Liver (tissue), 9 donors: Measurements from ENCODE around the gene BCR. TPM values are rescaled to one million over a fixed set of nuclear protein-coding genes. Genes with fewer than 3 reads are reported as not detected.

Source experiments
- DNase-seq: peaks from one replicate; pipeline ENCODE4 v3.0.0-alpha.2; 2017; ENCODE audit warnings: low spot score
- H3K27ac ChIP-seq, 2 donors: one replicate each; pipeline ENCODE4 v1.7.0; 2013; ENCODE audit warnings: inconsistent platforms in 2 of 2, low read length in 2 of 2, control low read depth in 1 of 2, low read depth in 1 of 2, mild to moderate bottlenecking in 1 of 2
- H3K27me3 ChIP-seq, 4 donors: one replicate each; pipeline versions ENCODE4 v1.6.1 to v1.7.0; 2013; ENCODE audit warnings: low read length in 3 of 4, inconsistent platforms in 1 of 4, mild to moderate bottlenecking in 1 of 4, moderate library complexity in 1 of 4; ENCODE audit not compliant: control insufficient read depth in 4 of 4, insufficient read depth in 4 of 4
- H3K36me3 ChIP-seq, 4 donors: one replicate each; pipeline versions ENCODE4 v1.6.1 to v1.7.0; 2013; ENCODE audit warnings: low read length in 3 of 4, mild to moderate bottlenecking in 3 of 4, low read depth in 1 of 4, moderate library complexity in 1 of 4; ENCODE audit not compliant: control insufficient read depth in 4 of 4, insufficient read depth in 3 of 4
- H3K4me1 ChIP-seq, 4 donors: one replicate each; pipeline versions ENCODE4 v1.6.1 to v1.7.0; 2013; ENCODE audit warnings: low read length in 3 of 4, mild to moderate bottlenecking in 3 of 4, moderate library complexity in 1 of 4; ENCODE audit not compliant: control insufficient read depth in 4 of 4, insufficient read depth in 4 of 4
- H3K4me3 ChIP-seq, 3 donors: one replicate each; pipeline versions ENCODE4 v1.6.1 to v1.7.0; 2013; ENCODE audit warnings: low read length in 3 of 3, control low read depth in 1 of 3, low read depth in 1 of 3, mild to moderate bottlenecking in 1 of 3
- H3K9ac ChIP-seq, 2 donors: one replicate each; pipeline ENCODE4 v1.7.0; 2013; ENCODE audit warnings: low read length in 2 of 2, mild to moderate bottlenecking in 2 of 2, moderate library complexity in 2 of 2, control low read depth in 1 of 2, low read depth in 1 of 2
- H3K9me3 ChIP-seq, 4 donors: one replicate each; pipeline versions ENCODE4 v1.6.1 to v1.7.0; 2013; ENCODE audit warnings: low read length in 3 of 4; ENCODE audit not compliant: control insufficient read depth in 4 of 4
- EGR1 ChIP-seq, 2 donors: IDR thresholded peaks; 2 replicates each; pipeline ENCODE4 v1.6.1; 2016 to 2018; ENCODE audit warnings: antibody characterized with exemption in 2 of 2, low read depth in 2 of 2
- FOXA1 ChIP-seq: IDR thresholded peaks from 2 replicates; pipeline ENCODE4 v1.6.1; 2016; ENCODE audit warnings: antibody characterized with exemption
- FOXA2 ChIP-seq: IDR thresholded peaks from 2 replicates; pipeline ENCODE4 v1.6.1; 2016; ENCODE audit warnings: antibody characterized with exemption
- GABPA ChIP-seq, 2 donors: IDR thresholded peaks in 1 of 2; conservative IDR thresholded peaks in 1 of 2; 2 replicates each; pipeline ENCODE4 v1.6.1; 2016; ENCODE audit warnings: antibody characterized with exemption in 2 of 2, mild to moderate bottlenecking in 1 of 2, moderate library complexity in 1 of 2
- HNF4A ChIP-seq, 2 donors: conservative IDR thresholded peaks; 2 replicates each; pipeline ENCODE4 v1.6.1; 2016; ENCODE audit warnings: antibody characterized with exemption in 2 of 2, mild to moderate bottlenecking in 2 of 2
- HNF4G ChIP-seq: IDR thresholded peaks from 2 replicates; pipeline ENCODE4 v1.6.1; 2016; ENCODE audit warnings: antibody characterized with exemption
- JUND ChIP-seq, 2 donors: IDR thresholded peaks; 2 replicates each; pipeline ENCODE4 v1.6.1; 2016; ENCODE audit warnings: antibody characterized with exemption in 2 of 2
- MAX ChIP-seq: IDR thresholded peaks from 2 replicates; pipeline ENCODE4 v1.6.1; 2016; ENCODE audit warnings: antibody characterized with exemption
- NR2F2 ChIP-seq: IDR thresholded peaks from 2 replicates; pipeline ENCODE4 v1.6.1; 2016; ENCODE audit warnings: antibody characterized with exemption
- RAD21 ChIP-seq, 2 donors: IDR thresholded peaks; 2 replicates each; pipeline ENCODE4 v1.6.1; 2016; ENCODE audit warnings: antibody characterized with exemption in 2 of 2, mild to moderate bottlenecking in 2 of 2
- REST ChIP-seq: IDR thresholded peaks from 2 replicates; pipeline ENCODE4 v1.6.1; 2016; ENCODE audit warnings: antibody characterized with exemption, mild to moderate bottlenecking
- RXRA ChIP-seq, 2 donors: IDR thresholded peaks; 2 replicates each; pipeline ENCODE4 v1.6.1; 2017 to 2018; ENCODE audit warnings: antibody characterized with exemption in 2 of 2, mild to moderate bottlenecking in 1 of 2
- SP1 ChIP-seq: IDR thresholded peaks from 2 replicates; pipeline ENCODE4 v1.6.1; 2018; ENCODE audit warnings: antibody characterized with exemption, mild to moderate bottlenecking
- TAF1 ChIP-seq: conservative IDR thresholded peaks from 2 replicates; pipeline ENCODE4 v1.6.1; 2016; ENCODE audit warnings: antibody characterized with exemption, mild to moderate bottlenecking
- YY1 ChIP-seq: IDR thresholded peaks from 2 replicates; pipeline ENCODE4 v1.6.1; 2016; ENCODE audit warnings: antibody characterized with exemption, mild to moderate bottlenecking
- ZBTB33 ChIP-seq: IDR thresholded peaks from 2 replicates; pipeline ENCODE4 v1.6.1; 2016; ENCODE audit warnings: antibody characterized with exemption
- WGBS: extraction: QIAGEN DNeasy Blood & Tissue Kit; methylation state at CpG from one replicate; pipeline ENCODE4 v1.1.7; 2013; 5-methylcytosine and 5-hydroxymethylcytosine counted together
- polyA plus RNA-seq, 2 donors: library from polyadenylated mRNA; stranded (reverse) in 1 of 2; unstranded in 1 of 2; fragments of 200-250 nt in 1 of 2; fragments of >200 nt in 1 of 2; fragmentation: Nextera tagmentation in 1 of 2; extraction: Ambion mirVana in 1 of 2; gene quantifications; one replicate each; pipeline versions ENCODE4 v1.2.1 to v1.2.3, GENCODE V29; 2013 to 2015
- total RNA-seq, 2 donors: library from RNA; depleted of rRNA; stranded (reverse); fragments of >200 nt; gene quantifications; one replicate each; pipeline ENCODE4 v1.2.3, GENCODE V29; 2014
- TF ChIP-seq, protein P1 (sequence below): fragments of 150-350 bp; IDR thresholded peaks from 2 replicates; pipeline ENCODE4 v1.5.1; 2017; ENCODE audit warnings: improper control_type of control experiment, low read depth, low read length; ENCODE audit not compliant: missing input control
- TF ChIP-seq, protein P2 (sequence below): IDR thresholded peaks from 2 replicates; pipeline ENCODE4 v1.6.1; 2016; ENCODE audit warnings: antibody characterized with exemption
- donor health status: healthy.
- donor health status: healthy.
- donor health status: healthy.
- donor health status: healthy.
- donor health status: healthy.

BCR gene
- total and polyA plus RNA-seq, 4 donors: 7.4 to 35.6 (median 18.3) TPM

GRCh38 chr22:23232094-23232905, 52.0 kb downstream of the BCR start:
- no peaks in the 10 kb centered on the region for H3K27me3 ChIP-seq
- peaks cover 0 to 5% (median under 1%) of the 10 kb centered on the region in 4 donors for H3K4me1 ChIP-seq
- TF ChIP-seq ZBTB33: no peak
- no peak for TF ChIP-seq MAX
- TF ChIP-seq, protein P1, sequence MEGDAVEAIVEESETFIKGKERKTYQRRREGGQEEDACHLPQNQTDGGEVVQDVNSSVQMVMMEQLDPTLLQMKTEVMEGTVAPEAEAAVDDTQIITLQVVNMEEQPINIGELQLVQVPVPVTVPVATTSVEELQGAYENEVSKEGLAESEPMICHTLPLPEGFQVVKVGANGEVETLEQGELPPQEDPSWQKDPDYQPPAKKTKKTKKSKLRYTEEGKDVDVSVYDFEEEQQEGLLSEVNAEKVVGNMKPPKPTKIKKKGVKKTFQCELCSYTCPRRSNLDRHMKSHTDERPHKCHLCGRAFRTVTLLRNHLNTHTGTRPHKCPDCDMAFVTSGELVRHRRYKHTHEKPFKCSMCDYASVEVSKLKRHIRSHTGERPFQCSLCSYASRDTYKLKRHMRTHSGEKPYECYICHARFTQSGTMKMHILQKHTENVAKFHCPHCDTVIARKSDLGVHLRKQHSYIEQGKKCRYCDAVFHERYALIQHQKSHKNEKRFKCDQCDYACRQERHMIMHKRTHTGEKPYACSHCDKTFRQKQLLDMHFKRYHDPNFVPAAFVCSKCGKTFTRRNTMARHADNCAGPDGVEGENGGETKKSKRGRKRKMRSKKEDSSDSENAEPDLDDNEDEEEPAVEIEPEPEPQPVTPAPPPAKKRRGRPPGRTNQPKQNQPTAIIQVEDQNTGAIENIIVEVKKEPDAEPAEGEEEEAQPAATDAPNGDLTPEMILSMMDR: no peak
- no peak for TF ChIP-seq SP1
- TF ChIP-seq RAD21 (IDR thresholded peaks at IDR 0.05): no peak
- TF ChIP-seq HNF4G: no peak
- TF ChIP-seq FOXA1: no peak
- no peak for TF ChIP-seq GABPA (IDR thresholded peaks at IDR 0.05 in 1 of 2, conservative IDR thresholded peaks at IDR 0.05 in 1 of 2)
- no peak for TF ChIP-seq JUND (IDR thresholded peaks at IDR 0.05)
- TF ChIP-seq YY1: no peak
- no peak for TF ChIP-seq EGR1 (IDR thresholded peaks at IDR 0.05; ENCODE audit: low read depth in 2 of 2)
- TF ChIP-seq NR2F2: no peak
- no peak for TF ChIP-seq FOXA2
- TF ChIP-seq TAF1: no peak
- TF ChIP-seq HNF4A (conservative IDR thresholded peaks at IDR 0.05): no peak
- no peak for TF ChIP-seq RXRA (IDR thresholded peaks at IDR 0.05)
- TF ChIP-seq, protein P2, sequence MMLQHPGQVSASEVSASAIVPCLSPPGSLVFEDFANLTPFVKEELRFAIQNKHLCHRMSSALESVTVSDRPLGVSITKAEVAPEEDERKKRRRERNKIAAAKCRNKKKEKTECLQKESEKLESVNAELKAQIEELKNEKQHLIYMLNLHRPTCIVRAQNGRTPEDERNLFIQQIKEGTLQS: no peak
- no peak for TF ChIP-seq REST
- H3K9ac ChIP-seq: no peak overlapping the region
- WGBS: 96% methylated on average over 9 of the region's 9 CpGs
- no peak for DNase-seq
- no peaks in the 10 kb centered on the region for H3K36me3 ChIP-seq
- peaks cover 0 to 2% (median 0%) of the 10 kb centered on the region in 4 donors for H3K9me3 ChIP-seq
- no peak overlapping the region for H3K4me3 ChIP-seq
- no peak overlapping the region for H3K27ac ChIP-seq
